GM19193 (cell line): Measurements from ENCODE around the gene B3GLCT.

Source experiments
- POLR2A ChIP-seq: IDR thresholded peaks from 4 replicates; pipeline ENCODE4 v1.6.1; 2011; ENCODE audit not compliant: insufficient read depth, insufficient read length; ENCODE audit errors: extremely low read depth

B3GLCT gene

GRCh38 chr13:31199849-31200636, at the start of gene B3GLCT:
TSS of gene B3GLCT (plus strand) at chr13:31199975. CDS start at chr13:31200085, 110 bp downstream.
- TF ChIP-seq POLR2A = peak; percentile 35

- TF ChIP-seq POLR2A = no peak
Measured at GRCh38 chr13:31150315-31150985, 49.3 kb upstream of the B3GLCT start.

GRCh38 chr13:31151837-31152236, 47.9 kb upstream of the B3GLCT start:
- no peak for TF ChIP-seq POLR2A

GRCh38 chr13:31154939-31155338, 44.8 kb upstream of the B3GLCT start:
- no peak for TF ChIP-seq POLR2A

GRCh38 chr13:31159306-31159705, 40.5 kb upstream of the B3GLCT start:
- TF ChIP-seq POLR2A = no peak

- peak; percentile 53 for TF ChIP-seq POLR2A
Measured at GRCh38 chr13:31160857-31161556, 38.8 kb upstream of the B3GLCT start.

GRCh38 chr13:31161557-31162150, 38.1 kb upstream of the B3GLCT start, which contains the start of gene HSPH1:
TSS of gene HSPH1 (minus strand) at chr13:31161904. CDS start at chr13:31161582, 322 bp downstream.
- peak; percentile 92 for TF ChIP-seq POLR2A

- TF ChIP-seq POLR2A = no peak
Measured at GRCh38 chr13:31162151-31163008, 37.4 kb upstream of the B3GLCT start.

GRCh38 chr13:31166591-31166990, 33.2 kb upstream of the B3GLCT start:
- TF ChIP-seq POLR2A = no peak

GRCh38 chr13:31167490-31167889, 32.3 kb upstream of the B3GLCT start:
- no peak for TF ChIP-seq POLR2A

- TF ChIP-seq POLR2A = no peak
Measured at GRCh38 chr13:31168166-31168565, 31.6 kb upstream of the B3GLCT start.

- TF ChIP-seq POLR2A = no peak
Measured at GRCh38 chr13:31168736-31169135, 31.0 kb upstream of the B3GLCT start.

- TF ChIP-seq POLR2A = no peak
Measured at GRCh38 chr13:31172001-31172400, 27.8 kb upstream of the B3GLCT start.

GRCh38 chr13:31172535-31172934, 27.2 kb upstream of the B3GLCT start:
- no peak for TF ChIP-seq POLR2A

- TF ChIP-seq POLR2A = no peak
Measured at GRCh38 chr13:31174018-31174417, 25.8 kb upstream of the B3GLCT start.
